Stomach (tissue), 9 donors: ENCODE measurements around the gene KLHDC2. TPM values are rescaled to one million over a fixed set of nuclear protein-coding genes. Genes with fewer than 3 reads are reported as not detected.

Experiments used
- DNase-seq, 2 donors: peaks; one replicate each; pipeline versions ENCODE4 v3.0.0 to v3.0.0-alpha.2; 2013 to 2019
- H3K27ac ChIP-seq, 5 donors: fragments of 200-600 bp in 4 of 5; sonication (generic) in 4 of 5; one replicate each; pipeline ENCODE4 v1.5.1; 2013 to 2019; ENCODE audit warnings: mild to moderate bottlenecking in 1 of 5, moderate library complexity in 1 of 5
- H3K27me3 ChIP-seq, 3 donors: fragments of 200-600 bp; sonication (generic); one replicate each; pipeline ENCODE4 v1.5.1; 2017 to 2019; ENCODE audit warnings: mixed run types in 1 of 3
- H3K36me3 ChIP-seq, 4 donors: fragments of 200-600 bp; sonication (generic); 1 replicate in 3 of 4; 2 replicates in 1 of 4; pipeline ENCODE4 v1.5.1; 2016 to 2019
- H3K4me1 ChIP-seq, 4 donors: fragments of 200-600 bp; sonication (generic); one replicate each; pipeline ENCODE4 v1.5.1; 2016 to 2019
- H3K4me3 ChIP-seq, 4 donors: fragments of 200-600 bp; sonication (generic) in 3 of 4; one replicate each; pipeline ENCODE4 v1.5.1; 2016 to 2019; ENCODE audit warnings: mild to moderate bottlenecking in 1 of 4
- H3K9me3 ChIP-seq, 4 donors: fragments of 200-600 bp; sonication (generic); one replicate each; pipeline ENCODE4 v1.5.1; 2016 to 2019
- EP300 ChIP-seq: sonication (generic); formaldehyde crosslinking; IDR thresholded peaks from one replicate; pipeline ENCODE4 v1.6.1; 2017; ENCODE audit warnings: antibody characterized with exemption
- POLR2A ChIP-seq, 4 donors: fragments of 450-650 bp; IDR thresholded peaks; one replicate each; pipeline ENCODE4 v1.6.1; 2016; ENCODE audit warnings: antibody characterized with exemption in 4 of 4, control low read depth in 2 of 4, mild to moderate bottlenecking in 1 of 4, moderate library complexity in 1 of 4
- POLR2AphosphoS5 ChIP-seq, 3 donors: sonication (generic); formaldehyde crosslinking; IDR thresholded peaks; one replicate each; pipeline ENCODE4 v1.6.1; 2016; ENCODE audit warnings: antibody characterized with exemption in 3 of 3
- WGBS, 5 donors: extraction: QIAGEN DNeasy Blood & Tissue Kit in 3 of 5; methylation state at CpG; one replicate each; pipeline versions ENCODE4 v1.1.5 to v1.1.7; 2013 to 2018; 5-methylcytosine and 5-hydroxymethylcytosine counted together
- intact Hi-C: fragments of 100-400 bp; cut with DNase I; formaldehyde crosslinking; loops from one replicate; pipeline ENCODE4 v1.15.1; 2023; ENCODE audit warnings: low total_unique reads
- polyA plus RNA-seq, 3 donors: library from polyadenylated mRNA; stranded (reverse); fragments of 200-250 nt; gene quantifications; one replicate each; pipeline ENCODE4 v1.2.3, GENCODE V29; 2013
- total RNA-seq, 5 donors: library from RNA; depleted of rRNA; stranded (reverse); fragments of >200 nt; gene quantifications; one replicate each; pipeline versions ENCODE4 v1.1.0 to v1.2.3, GENCODE V29; 2014 to 2016
- TF ChIP-seq, protein P1 (sequence below), 7 experiments: fragments of 450-650 bp in 4 of 7; fragments of 200-600 bp in 3 of 7; sonication (generic) in 3 of 7; IDR thresholded peaks; one replicate each; pipeline ENCODE4 v1.5.1; 2016 to 2019; ENCODE audit warnings: antibody characterized with exemption in 7 of 7, control low read depth in 2 of 7, mild to moderate bottlenecking in 1 of 7
- donor health status: healthy with polysubstance abuse.
- donor health status: Bipolar disorder and iron deficiency.
- donor health status: healthy.

The KLHDC2 gene
- total and polyA plus RNA-seq, 8 donors, result 43.6 to 258 (median 66.4) TPM

- Histone ChIP-seq H3K4me1 (no peaks in the 10 kb centered on the region), H3K9me3 (peaks cover 0 to 12% (median 8%) of the 10 kb centered on the region in 4 donors), H3K36me3 (peaks cover 47 to 89% (median 88%) of the 10 kb centered on the region in 4 donors), H3K27ac (no peak overlapping the region), H3K27me3 (no peaks in the 10 kb centered on the region), H3K4me3 (no peak overlapping the region)
- no peak for DNase-seq
- TF ChIP-seq POLR2AphosphoS5 (IDR thresholded peaks at IDR 0.05), result no peak
- TF ChIP-seq EP300, result no peak
- TF ChIP-seq, protein P1, sequence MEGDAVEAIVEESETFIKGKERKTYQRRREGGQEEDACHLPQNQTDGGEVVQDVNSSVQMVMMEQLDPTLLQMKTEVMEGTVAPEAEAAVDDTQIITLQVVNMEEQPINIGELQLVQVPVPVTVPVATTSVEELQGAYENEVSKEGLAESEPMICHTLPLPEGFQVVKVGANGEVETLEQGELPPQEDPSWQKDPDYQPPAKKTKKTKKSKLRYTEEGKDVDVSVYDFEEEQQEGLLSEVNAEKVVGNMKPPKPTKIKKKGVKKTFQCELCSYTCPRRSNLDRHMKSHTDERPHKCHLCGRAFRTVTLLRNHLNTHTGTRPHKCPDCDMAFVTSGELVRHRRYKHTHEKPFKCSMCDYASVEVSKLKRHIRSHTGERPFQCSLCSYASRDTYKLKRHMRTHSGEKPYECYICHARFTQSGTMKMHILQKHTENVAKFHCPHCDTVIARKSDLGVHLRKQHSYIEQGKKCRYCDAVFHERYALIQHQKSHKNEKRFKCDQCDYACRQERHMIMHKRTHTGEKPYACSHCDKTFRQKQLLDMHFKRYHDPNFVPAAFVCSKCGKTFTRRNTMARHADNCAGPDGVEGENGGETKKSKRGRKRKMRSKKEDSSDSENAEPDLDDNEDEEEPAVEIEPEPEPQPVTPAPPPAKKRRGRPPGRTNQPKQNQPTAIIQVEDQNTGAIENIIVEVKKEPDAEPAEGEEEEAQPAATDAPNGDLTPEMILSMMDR (IDR thresholded peaks at IDR 0.05), result no peak
- no peak for TF ChIP-seq POLR2A (IDR thresholded peaks at IDR 0.05)
- 97 to 100% (median 98%) methylated on average over 3 of the region's 3 CpGs for WGBS, 5 donors
- intact Hi-C loops, result no loop called here
These were observed 48.9 kb downstream of the KLHDC2 start for GRCh38 chr14:49816844-49817243.

DNA sequence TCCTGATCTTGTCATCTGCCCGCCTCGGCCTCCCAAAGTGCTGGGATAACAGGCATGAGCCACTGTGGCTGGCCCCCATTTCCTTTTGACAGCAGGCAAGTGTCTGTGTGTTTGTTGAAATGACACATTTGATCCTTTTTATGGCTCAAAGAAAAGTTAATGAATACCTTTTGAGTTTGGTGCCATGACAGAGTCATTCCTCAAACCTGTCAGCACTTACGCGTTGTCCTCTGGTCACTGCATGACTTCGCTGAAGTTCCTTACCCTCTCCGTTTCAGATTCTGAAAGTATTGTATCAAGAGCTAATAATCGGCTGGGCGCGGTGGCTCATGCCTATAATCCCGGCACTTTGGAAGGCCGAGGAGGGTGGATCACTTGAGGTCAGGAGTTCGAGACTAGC, 52.2 kb downstream of the KLHDC2 start:
- peaks cover 0 to 12% (median 8%) of the 10 kb centered on the region in 4 donors for H3K9me3 ChIP-seq
- TF ChIP-seq, protein P1 (IDR thresholded peaks at IDR 0.05), result no peak
- no peak for TF ChIP-seq POLR2AphosphoS5 (IDR thresholded peaks at IDR 0.05)
- TF ChIP-seq EP300, result no peak
- TF ChIP-seq POLR2A (IDR thresholded peaks at IDR 0.05), result no peak
- H3K27me3 ChIP-seq, result no peaks in the 10 kb centered on the region
- 96 to 99% (median 98%) methylated on average over 12 of the region's 12 CpGs for WGBS, 5 donors
- peaks cover 40 to 91% (median 89%) of the 10 kb centered on the region in 4 donors for H3K36me3 ChIP-seq
- H3K27ac ChIP-seq, result no peak overlapping the region
- intact Hi-C loops, result no loop called here
- no peaks in the 10 kb centered on the region for H3K4me1 ChIP-seq
- H3K4me3 ChIP-seq, result no peak overlapping the region
- no peak for DNase-seq

GRCh38 chr14:49828640-49829039, 60.7 kb downstream of the KLHDC2 start:
- no peaks in the 10 kb centered on the region for H3K4me1 ChIP-seq
- H3K9me3 ChIP-seq, result no peaks in the 10 kb centered on the region
- intact Hi-C loops, result no loop called here
- H3K27me3 ChIP-seq, result no peaks in the 10 kb centered on the region
- TF ChIP-seq POLR2AphosphoS5 (IDR thresholded peaks at IDR 0.05), result no peak
- TF ChIP-seq POLR2A (IDR thresholded peaks at IDR 0.05), result no peak
- TF ChIP-seq, protein P1 (IDR thresholded peaks at IDR 0.05), result no peak
- TF ChIP-seq EP300, result no peak
- WGBS, 5 donors, result 85 to 98% (median 90%) methylated on average over 2 of the region's 2 CpGs
- no peak overlapping the region for H3K27ac ChIP-seq
- DNase-seq, result no peak
- H3K36me3 ChIP-seq, result peaks cover 53 to 100% (median 98%) of the 10 kb centered on the region in 4 donors
- H3K4me3 ChIP-seq, result no peak overlapping the region

Other genes starting within 250 kb of the KLHDC2 start
- gene RPS29, start 181.8 kb upstream of the KLHDC2 start, total RNA-seq, result 1,000 to 10,000 TPM in 4 of 5 donors, 100 to 1,000 TPM in 1; 422 to 7,374 (median 3,087) TPM
- 1,000 to 10,000 TPM; 3,066 to 5,618 (median 3,985) TPM for gene RPS29, start 181.8 kb upstream of the KLHDC2 start, polyA plus RNA-seq
- 10 to 100 TPM in 2 of 5 donors, 1 to 10 TPM in 2, under 1 TPM in 1; 0.45 to 14.7 (median 7.6) TPM for gene LRR1, start 169.2 kb upstream of the KLHDC2 start, total RNA-seq
- gene LRR1, start 169.2 kb upstream of the KLHDC2 start, polyA plus RNA-seq, result 1 to 10 TPM; 6.9 to 9.5 (median 7.8) TPM
- gene RPL36AL, start 147.5 kb upstream of the KLHDC2 start, total RNA-seq, result 100 to 1,000 TPM in 4 of 5 donors, 10 to 100 TPM in 1; 72.4 to 205 (median 186) TPM
- gene RPL36AL, start 147.5 kb upstream of the KLHDC2 start, polyA plus RNA-seq, result 100 to 1,000 TPM; 513 to 989 (median 610) TPM
- gene MGAT2, start 147.4 kb upstream of the KLHDC2 start, total RNA-seq, result 10 to 100 TPM in 4 of 5 donors, under 1 TPM in 1; 0.58 to 58.2 (median 20.0) TPM
- 10 to 100 TPM; 10.8 to 12.6 (median 11.3) TPM for gene MGAT2, start 147.4 kb upstream of the KLHDC2 start, polyA plus RNA-seq
- gene DNAAF2, start 132.9 kb upstream of the KLHDC2 start, total RNA-seq, result 10 to 100 TPM in 1 of 5 donors, 1 to 10 TPM in 4; 6.4 to 43.2 (median 9.2) TPM
- 1 to 10 TPM; 3.9 to 7.3 (median 5.7) TPM for gene DNAAF2, start 132.9 kb upstream of the KLHDC2 start, polyA plus RNA-seq
- gene POLE2, start 79.9 kb upstream of the KLHDC2 start, total RNA-seq, result 10 to 100 TPM in 1 of 5 donors, 1 to 10 TPM in 3, not detected in 1; 1.8 to 17.1 (median 6.4) TPM
- gene POLE2, start 79.9 kb upstream of the KLHDC2 start, polyA plus RNA-seq, result 1 to 10 TPM; 2.3 to 6.1 (median 3.9) TPM
- 10 to 100 TPM in 1 of 5 donors, 1 to 10 TPM in 3, under 1 TPM in 1; 0.58 to 20.2 (median 1.3) TPM for gene KLHDC1, start 75.0 kb upstream of the KLHDC2 start, total RNA-seq
- gene KLHDC1, start 75.0 kb upstream of the KLHDC2 start, polyA plus RNA-seq, result 1 to 10 TPM in 2 of 3 donors, under 1 TPM in 1; 1.00 to 3.4 (median 3.0) TPM
- gene NEMF, start 84.6 kb downstream of the KLHDC2 start, total RNA-seq, result 100 to 1,000 TPM in 4 of 5 donors, 10 to 100 TPM in 1; 35.7 to 478 (median 107) TPM
- gene NEMF, start 84.6 kb downstream of the KLHDC2 start, polyA plus RNA-seq, result 10 to 100 TPM; 14.8 to 30.2 (median 22.9) TPM
- 100 to 1,000 TPM in 1 of 5 donors, 10 to 100 TPM in 4; 19.8 to 104 (median 54.9) TPM for gene ARF6, start 124.9 kb downstream of the KLHDC2 start, total RNA-seq
- 10 to 100 TPM; 31.7 to 61.3 (median 35.0) TPM for gene ARF6, start 124.9 kb downstream of the KLHDC2 start, polyA plus RNA-seq